NCI-H2107 (cell line): ENCODE measurements around the gene SLA2.
"Not testable (repeated sequence)": the region's sequence is repeated elsewhere in the genome, so short reads cannot be mapped to it uniquely, and the experiment has no call there.

Source experiments
- DNase-seq: peaks from one replicate; lab custom pipeline; 2025; lab: John Stamatoyannopoulos, UW

The SLA2 gene

DNA sequence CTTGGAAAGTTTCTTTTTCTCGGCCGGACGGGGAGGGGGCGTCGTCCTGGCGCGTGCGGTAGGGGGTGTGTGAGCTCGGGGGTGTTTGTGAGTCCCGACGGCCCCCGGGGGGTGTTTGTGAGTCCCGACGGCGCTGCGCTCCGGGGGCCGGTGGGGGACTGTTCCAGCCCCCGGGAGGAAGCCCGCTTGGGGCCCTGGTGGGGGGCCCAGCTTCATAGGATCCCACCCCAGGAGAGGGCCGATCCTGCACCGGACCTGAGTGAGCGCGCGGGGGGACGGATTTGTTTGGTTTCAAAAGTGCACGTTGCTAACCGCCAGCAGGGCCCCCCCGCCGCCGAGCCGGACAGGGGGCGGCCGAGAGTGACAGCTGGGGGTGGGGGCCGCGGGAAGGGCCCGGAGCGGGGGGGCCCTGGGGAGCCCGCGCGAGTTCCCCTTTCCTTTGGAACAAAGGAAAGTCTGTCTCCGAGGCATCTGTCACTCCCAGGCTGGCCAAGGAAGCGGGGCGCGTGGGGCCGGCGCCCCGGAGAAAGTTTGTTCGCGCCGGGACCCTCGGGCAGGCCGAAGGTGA lies 72.1 kb downstream of the SLA2 start:
- no peak for DNase-seq

DNA sequence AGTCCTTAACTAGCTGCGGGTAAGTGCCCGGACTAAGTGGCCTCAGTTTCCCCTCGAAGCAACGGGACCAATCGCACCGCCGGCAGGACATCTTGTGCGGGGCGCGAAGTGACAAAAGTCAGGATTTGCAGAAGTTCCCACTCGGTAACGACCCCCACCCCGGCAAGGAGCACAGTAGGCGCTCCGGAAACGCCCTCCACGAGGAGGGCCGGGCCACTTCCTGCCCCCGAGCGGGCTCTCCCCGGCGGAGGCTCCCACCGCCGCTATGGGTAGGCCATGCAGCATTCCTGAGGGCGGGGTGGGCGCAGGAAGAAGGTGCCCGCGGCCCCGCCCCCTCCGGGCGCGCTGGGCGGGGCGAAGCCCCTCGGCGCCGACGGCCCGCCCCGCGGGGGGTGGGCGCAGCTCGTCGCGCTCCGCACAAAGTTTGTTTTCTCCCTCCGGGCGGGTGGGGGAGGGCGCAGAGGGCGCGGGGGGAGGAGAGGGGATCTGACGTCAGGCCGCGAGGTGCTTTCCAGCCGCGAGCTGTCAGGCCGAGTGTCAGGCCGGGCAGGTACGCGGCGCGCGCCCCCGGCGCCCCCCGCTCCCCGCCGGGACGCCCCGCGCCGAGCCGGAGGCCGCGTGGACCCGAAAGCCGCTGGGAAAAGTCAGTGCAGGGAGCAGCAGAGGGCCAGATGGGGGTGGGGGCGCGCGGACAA lies 72.7 kb downstream of the SLA2 start, which contains the start of gene TGIF2:
TGIF2 (plus strand) TSS at position 495 of the 695 bp plus-strand sequence. CDS start 5,178 bp downstream, outside the sequence.
- no peak for DNase-seq

DNA sequence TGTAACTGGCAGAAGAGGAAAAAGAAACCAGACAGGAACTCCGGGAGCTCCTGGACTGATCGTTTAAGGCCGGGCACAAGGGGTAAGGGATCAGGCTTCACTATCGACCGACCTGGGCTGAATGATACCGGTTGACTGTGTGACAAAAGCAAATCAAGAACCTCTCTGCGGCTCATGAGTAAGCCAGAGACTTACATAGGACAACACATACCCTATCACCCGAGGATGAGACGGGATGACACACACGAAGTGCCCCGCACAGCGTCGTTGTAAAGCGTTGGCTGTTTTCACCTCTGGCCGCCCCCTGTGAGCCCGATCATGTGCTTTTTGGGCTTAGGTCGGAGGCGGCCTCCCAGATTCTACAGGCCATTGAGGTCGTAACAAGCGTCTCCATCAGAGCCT lies 73.3 kb downstream of the SLA2 start:
- DNase-seq = no peak

DNA sequence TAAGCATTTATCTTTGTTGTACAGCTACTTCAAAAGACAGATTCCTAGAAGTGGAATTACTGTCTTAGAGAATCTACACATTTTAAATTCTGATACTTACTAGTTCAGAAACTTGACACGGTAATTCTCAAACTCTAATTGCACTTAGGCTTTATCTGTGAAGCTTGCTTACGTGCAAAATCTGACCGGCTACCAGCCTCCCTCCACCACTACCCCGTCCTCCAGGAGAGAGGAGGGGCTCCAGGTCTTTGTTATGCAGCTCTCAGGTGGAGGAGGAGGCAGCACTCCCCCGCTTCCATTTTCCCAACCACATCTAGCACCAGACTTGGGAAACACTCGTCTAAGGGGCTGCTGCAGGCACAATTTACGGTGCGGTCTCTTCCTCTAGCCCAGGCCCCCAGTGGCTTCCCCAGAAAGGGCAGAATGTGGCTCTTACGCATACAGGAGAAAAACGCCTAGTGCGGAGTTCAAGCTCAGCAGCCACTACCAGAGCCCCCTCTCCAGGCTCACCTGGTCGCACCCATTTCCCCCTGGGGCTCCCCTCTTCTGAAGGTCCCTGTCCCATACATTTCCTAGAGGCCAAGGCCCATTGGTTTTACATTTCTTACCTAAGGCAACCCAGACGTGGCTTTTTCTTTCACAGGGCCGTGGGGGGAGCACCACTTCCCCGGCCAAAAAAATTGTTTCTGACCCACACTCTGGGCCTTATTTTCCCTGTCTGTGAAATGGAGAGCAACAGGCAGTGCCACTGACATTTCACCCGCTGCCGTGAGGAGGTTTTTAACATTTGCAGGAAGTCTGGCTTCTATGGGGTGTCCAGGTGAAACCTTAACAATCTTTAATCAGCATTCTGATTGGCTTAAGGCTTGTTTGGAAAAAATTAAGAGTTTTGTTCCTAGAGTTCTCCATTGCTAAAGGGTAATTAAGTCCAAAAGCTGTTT lies 74.2 kb downstream of the SLA2 start:
- DNase-seq = no peak

DNA sequence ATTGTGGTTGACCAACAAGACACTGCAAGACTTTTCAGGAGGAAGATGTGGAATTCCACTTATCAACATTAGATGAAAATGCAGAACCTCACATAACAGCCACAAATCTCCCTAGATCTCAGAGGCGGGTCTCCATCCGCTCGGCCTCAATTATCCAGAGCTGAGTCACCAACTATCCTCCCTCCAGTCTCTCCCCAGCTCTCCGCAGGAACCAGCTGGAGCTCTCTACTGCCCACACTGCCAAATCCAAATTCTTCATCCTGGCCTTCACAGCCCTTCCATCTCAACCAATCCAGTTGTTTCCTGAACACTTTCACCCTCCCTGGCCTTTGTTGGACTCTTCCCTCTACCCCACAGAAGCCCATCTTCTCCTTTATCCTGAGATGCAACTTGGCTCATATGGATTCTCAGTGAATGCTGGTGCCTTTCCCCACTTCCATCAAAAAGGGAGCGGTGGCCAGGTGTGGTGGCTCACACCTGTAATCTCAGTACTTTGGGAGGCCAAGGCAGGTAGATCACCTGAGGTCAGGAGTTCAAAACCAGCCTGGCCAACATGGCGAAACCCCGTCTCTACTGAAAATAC lies 76.1 kb downstream of the SLA2 start:
- DNase-seq = no peak

DNA sequence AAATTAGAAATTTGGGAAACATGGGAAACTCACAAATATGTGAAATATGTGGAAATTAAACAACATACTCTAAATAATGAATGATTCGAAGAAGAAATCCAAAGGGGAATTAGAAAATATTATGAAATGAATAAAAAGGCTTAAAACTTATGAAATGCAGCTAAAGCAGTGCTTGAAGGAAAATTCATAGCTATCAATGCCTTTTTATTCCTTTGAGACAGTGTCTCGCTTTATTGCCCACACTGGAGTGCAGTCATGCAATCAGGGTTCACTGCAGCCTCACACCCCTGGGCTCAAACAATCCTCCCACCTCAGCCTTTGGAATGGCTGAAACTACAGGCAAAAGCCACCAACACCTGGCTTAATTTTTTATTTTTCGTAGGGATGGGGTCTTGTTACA lies 80.5 kb downstream of the SLA2 start:
- no peak for DNase-seq

DNA sequence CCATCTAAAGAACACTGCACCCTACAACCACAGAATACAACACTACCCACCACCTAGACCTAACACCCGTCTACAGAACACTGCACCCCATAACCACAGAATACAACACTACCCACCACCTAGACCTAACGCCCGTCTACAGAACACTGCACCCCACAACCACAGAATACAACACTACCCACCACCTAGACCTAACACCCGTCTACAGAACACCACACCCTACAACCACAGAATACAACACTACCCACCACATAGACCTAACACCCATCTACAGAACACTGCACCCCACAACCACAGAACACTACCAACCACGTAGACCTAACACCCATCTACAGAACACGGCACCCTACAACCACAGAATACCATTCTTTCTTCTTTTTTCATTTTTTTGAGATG lies 81.3 kb downstream of the SLA2 start:
- not testable (repeated sequence) for DNase-seq

DNA sequence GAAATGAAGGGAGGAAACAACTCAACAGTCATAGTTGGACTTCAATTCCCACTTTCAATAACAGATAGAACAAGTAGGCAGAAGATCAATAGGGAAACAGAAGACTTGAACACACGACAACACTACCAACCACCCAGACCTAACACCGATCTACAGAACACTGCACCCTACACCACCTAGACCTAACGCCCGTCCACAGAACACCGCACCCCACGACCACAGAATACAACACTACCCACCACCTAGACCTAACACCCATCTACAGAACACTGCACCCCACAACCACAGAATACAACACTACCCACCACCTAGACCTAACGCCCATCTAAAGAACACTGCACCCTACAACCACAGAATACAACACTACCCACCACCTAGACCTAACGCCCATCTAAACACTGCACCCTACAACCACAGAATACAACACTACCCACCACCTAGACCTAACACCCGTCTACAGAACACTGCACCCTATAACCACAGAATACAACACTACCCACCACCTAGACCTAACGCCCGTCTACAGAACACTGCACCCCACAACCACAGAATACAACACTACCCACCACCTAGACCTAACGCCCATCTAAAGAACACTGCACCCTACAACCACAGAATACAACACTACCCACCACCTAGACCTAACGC lies 81.8 kb downstream of the SLA2 start:
- DNase-seq = not testable (repeated sequence)

DNA sequence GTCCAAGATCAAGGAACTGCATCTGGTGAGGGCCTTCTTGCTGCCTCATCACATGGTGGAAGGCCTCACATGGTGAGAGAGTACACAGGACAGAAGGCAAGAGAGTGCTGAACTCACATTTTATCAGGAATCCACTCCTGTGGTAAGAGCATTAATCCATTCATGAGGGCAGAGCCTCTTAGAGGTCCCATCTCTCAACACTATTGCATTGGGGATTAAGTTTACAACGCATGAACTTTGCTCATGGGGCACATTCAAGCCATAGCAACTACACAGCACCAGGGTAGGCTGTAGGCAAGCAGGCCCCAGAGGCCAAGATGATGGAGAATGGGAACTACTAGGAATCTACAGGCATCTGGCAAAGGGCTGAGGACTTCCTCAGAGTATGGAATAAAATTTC lies 82.6 kb downstream of the SLA2 start:
- DNase-seq = no peak

DNA sequence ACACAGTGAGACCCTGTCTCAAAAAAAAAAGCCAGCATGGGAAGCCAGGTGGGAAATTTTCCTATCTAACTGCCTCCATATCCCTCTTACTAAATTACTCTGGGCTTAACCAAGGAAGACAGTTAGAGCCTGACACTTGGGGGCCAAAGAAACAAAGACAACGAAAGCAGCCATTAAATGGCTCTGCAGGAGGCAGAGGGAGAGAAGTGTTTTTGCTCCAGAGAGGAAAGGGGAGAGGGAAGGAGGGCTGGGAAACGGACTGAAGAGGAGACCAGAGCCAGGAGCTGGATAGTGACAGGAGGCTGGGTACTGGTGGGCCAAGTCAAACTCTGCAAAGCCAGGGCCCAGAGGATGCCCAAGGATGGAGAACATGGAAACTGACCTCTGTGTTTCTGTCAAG lies 83.3 kb downstream of the SLA2 start:
- no peak for DNase-seq
